ENCODE results near the gene FLYWCH2. TPM values are rescaled to one million over a fixed set of nuclear protein-coding genes. Genes with fewer than 3 reads are reported as not detected.

The FLYWCH2 gene
- total RNA-seq, 1 donor from 2014 or later: 31.3 TPM

DNA sequence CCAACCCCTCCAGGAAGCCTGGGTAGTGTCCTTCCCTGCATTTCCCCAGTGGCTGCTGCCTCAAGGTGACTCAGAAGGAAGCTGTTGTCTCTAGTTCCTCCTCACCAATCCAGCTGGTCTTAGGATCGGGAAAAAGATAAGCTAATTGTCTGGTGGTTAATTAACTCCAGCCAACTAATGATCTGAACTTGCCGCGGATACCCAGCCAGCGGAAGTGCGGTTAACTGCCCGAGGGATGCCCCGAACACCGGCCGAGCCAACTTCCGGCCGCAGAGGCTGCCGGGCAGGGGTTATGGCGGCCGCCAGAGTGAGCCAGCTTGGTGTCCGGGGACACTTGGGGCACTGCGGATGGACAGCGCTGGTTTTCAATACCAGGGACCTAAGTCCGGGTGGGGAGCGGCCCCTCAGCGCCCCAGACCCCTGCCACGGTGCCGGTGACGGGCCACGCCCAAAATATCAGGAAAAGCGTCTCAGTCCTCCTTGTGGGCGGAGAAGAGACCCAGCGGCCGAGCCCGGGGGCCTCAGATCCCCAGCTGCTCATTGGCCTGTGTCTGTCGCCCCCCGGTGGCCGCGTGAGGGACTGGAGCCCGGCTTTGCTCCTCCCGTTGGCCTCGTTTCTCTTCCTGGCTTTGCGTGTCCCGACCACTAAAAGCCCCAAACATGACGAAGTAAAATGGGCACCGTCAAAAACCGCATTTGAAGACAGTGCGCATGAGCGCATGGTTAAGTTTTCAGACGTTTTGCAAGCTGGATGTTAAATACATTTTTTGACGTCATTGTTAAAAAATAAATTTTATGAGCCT lies 14.8 kb upstream of the FLYWCH2 start:
- DNase-seq (ENCODE audit: missing footprints): peak; percentile 96
- ATAC-seq: peak; percentile 98
- intact Hi-C loops (cut with DNase I): loop anchor here (1.0 to 10.0 kb wide), 4 partner anchors 29 to 173 kb away; partner anchors contain the start of genes ELOB and SRRM2

DNA sequence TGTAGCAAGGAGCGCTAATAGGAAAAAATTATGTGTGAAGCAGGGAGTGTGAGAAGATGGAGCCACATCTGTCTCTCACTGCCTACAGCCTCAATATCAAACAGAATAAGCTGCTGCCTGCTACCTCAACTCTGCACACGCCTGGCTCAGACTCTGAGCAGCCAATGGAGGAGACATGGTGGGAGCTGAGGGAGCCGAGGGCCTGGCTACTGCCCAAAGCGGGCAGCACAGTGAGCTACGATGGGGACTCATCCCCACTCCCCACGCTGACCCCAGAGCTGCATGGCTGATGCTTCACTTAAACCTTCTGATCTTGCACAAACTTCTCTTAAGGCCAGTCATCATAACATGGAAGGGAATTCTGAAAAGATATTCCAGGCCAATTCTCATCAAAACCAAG lies 11.1 kb upstream of the FLYWCH2 start:
- no peak for ATAC-seq
- no peak for DNase-seq (ENCODE audit: missing footprints)
- intact Hi-C loops (cut with DNase I): no loop called here

DNA sequence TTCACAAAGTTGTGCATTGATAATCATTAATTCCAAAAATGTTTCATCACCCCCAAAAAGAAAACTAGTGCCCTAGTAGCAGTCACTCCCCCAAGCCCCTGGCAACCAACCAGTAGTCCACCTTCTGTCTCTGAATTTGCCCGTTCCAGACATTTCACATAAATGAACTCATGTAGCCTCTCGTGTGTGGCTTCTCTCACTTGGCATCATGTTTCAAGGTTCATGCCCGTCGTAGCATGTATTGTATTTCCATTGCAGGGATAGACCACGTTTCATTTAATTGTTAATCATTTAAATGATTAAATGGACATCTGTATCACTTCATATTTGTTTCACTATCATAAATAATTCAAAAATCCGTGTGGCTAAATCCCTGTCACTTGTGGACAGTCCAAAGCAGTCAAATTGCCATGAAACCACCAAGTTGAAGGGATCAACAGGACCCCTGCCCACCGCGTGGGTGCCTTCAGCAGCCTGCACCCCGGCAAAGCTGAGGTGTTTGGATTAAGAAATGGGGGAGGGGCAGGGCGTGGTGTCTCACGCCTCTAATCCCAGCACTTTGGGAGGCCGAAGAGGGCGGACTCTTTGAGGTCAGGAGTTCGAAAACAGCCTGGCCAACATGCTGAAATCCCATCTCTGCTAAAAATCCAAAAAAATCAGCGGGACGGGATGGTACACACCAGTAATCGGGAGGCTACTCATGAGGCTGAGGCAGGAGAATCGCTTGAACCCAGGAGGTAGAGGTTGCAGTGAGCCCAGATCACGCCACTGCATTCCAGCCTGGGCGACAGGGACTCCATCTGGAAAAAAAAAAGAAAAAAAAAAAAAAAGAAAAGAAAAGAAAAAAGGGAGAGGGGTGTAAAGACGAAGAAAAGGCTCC lies 8.7 kb upstream of the FLYWCH2 start:
- no peak for DNase-seq (ENCODE audit: missing footprints)
- no peak for ATAC-seq
- intact Hi-C loops (cut with DNase I): loop anchor here (2.0 kb wide), 1 partner anchor 45 kb away; no protein-coding TSS in a partner anchor

DNA sequence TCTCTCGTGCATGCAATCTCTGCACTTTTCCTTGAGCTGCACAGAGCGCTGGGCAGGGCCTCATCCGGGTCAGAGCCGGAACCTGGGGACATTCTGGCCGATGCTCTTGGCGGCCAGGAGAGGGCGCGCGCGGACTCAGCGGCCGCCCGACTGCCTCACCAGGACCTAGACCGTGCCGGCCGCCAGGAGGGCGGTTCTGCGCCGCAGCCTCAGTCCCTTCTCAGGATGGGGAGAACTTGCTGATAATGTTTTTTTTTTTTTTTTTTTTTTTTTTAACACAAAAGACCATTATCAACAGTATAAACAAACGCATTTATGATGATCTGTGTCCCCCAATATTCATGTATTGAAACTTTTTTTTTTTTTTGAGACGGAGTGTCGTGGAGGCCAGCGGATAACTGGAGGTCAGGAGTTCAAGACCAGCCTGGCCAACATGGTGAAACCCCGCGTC lies 8.1 kb upstream of the FLYWCH2 start:
- intact Hi-C loops (cut with DNase I): loop anchor here (2.0 kb wide), 1 partner anchor 44 kb away; no protein-coding TSS in a partner anchor
- peak; percentile 99 for ATAC-seq
- peak; percentile 93 for DNase-seq (ENCODE audit: missing footprints)

DNA sequence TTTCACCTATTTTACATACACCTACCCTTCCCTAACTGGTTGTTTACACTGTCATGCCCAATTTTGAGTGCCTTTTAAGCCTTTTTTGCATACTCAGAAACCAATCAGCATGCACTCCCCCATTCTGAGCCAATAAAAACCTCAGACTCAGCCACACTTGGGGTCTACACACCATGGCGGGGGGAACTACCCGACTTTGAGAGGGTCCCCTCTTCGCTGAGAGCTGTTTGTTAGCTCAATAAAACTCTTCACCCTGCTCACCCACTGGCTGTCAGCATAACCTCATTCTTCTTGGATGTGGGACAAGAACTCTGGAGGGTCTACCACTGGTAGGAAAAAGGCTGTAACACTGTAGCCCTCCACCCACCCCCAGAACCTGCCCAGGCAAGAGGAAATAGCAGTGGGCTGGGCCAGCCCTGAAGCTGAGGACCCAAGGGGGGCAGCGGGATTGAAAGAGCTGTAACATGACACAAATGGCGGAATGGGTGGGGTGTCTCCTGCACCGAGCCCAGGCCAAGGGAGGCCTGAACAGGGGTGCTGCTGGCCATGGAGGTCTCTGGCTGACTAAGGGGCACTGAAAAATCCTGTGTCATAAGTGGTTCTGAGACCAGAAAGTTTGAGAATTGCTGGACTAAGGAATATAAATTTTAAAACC lies 3.0 kb upstream of the FLYWCH2 start:
- ATAC-seq (no peak), DNase-seq (ENCODE audit: missing footprints) (no peak)
- intact Hi-C loops (cut with DNase I): no loop called here

DNA sequence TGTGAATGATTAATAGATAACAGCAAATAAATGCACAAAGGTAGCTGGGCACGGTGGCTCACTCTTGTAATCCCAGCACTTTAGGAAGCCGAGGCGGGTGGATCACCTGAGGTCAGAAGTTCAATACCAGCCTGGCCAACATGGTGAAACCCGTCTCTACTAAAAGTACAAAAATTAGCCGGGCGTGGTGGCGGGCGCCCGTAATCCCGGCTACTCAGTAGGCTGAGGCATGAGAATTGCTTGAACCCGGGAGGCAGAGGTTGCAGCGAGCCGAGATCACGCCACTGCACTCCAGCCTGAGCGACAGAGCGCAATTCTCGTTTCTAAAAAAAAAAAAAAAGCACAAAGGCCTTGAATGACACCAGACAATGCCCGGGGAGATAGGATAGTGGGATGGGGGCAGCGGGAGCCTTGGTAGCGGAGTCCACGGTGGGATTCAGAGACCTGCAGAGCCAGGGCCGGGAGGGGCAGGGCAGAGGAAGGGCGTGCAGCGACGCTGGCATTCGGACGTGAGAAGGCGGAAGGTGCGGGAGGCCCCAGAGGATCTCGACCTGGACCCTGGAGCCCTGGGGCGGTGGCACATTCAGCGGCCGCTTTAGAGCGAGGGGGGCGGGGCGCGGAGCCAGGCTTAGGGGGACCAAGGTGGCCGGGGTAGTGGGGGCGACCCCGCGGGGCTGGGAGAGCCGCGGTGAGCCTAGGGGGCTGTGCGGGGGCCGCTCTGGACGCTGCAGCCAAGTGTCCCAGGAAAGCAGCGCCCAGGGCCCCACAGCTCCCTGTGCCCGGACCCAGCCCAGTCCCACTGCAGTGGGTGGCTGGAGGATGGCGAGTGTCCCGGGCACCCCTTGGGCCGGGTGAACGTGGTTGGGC lies 999 bp upstream of the FLYWCH2 start:
- intact Hi-C loops (cut with DNase I): loop anchor here (2.0 kb wide), 1 partner anchor 31 kb away; no protein-coding TSS in a partner anchor
- DNase-seq (ENCODE audit: missing footprints): peak; percentile 72

DNA sequence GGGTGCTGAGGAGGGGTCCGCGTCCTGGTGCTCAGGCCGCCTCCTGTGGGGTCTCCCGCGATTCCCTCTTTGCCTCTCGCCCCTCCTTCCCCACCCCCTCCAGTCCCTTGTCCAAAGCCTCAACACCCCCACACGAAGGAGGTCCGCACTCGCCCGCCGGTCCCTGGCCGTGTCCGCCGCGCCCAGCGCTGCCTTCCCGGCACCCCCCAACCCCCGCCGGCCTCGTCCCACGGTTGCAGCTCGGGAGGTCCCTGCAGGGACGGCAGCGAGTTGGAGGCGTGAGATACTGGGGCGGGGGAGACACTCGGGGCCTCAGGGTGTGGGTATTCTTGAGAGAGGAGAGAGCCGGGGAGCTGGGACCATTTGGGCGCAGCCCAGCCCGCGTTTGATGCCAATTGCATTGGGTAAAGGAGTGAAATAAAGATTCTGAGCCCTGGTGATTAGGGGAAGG lies 468 bp downstream of the FLYWCH2 start:
- ATAC-seq (peak; percentile 8), DNase-seq (ENCODE audit: missing footprints) (no peak)
- intact Hi-C loops (cut with DNase I): loop anchor here (1.0 to 2.0 kb wide), 2 partner anchors 21 to 29 kb away; no protein-coding TSS in a partner anchor

More for the DNA sequence above, 999 bp upstream of the FLYWCH2 start:
- peak; percentile 12 for ATAC-seq

DNA sequence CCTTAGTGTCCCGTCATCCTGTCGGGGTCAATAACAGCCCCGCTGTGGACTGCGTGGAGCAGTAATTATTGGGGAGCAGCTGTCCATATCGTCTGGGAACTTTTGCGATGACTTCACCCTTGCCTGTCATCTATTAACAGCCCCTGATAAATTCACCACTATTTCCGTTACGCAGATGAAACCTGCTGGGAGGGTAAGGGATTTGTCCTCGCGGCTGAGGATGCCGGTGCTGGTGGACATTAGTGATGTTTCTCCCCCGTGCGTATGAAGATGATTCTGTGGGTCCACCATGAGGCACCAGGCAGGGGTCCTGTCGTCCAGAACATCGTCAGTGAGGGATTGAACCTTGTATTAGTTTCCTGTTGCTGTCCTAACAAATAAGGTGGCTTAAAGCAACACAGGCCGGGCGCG lies 1.0 kb downstream of the FLYWCH2 start:
- DNase-seq (ENCODE audit: missing footprints): no peak
- intact Hi-C loops (cut with DNase I): no loop called here
- no peak for ATAC-seq

DNA sequence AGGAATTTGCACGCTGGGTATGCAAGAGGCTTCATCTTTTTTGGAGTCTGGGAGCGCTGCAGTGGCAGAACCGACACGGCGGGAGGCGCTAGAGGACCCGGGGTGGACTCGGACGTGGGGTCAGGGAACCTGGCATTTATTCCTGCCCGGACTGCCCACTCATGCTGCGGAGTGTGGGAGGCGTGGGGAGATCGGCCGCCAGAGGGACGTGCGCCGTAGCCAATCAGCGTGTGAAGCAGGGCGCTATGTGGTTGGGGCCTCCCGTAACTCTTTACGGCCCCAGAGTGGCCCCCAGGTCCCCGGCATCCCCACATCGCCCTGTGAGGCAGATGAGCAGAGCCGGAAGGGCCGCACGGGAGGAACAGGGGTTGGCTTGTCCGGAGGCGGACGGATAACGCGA lies 11.2 kb downstream of the FLYWCH2 start:
- DNase-seq (ENCODE audit: missing footprints): no peak
- no peak for ATAC-seq
- intact Hi-C loops (cut with DNase I): no loop called here

DNA sequence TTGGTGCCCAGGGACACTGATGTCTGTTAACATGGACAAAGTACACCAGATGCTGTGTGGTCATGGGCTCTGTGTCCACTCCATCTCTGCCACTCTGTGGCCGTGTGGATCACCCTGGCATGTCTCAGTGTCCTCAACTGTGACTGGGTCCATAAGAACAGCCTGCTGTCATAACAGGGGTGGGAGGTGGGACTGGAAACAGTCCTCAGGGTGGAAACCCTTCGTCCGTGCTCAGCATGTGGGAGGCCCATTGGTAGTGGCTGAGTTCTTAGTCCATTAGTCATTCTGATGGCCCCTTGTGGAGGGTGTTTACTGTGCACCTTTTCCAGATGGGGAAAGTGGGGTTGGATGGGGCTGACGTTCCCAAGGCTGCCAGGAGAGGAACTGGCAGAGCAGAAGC lies 12.8 kb downstream of the FLYWCH2 start:
- ATAC-seq (no peak), DNase-seq (ENCODE audit: missing footprints) (no peak)
- intact Hi-C loops (cut with DNase I): no loop called here

DNA sequence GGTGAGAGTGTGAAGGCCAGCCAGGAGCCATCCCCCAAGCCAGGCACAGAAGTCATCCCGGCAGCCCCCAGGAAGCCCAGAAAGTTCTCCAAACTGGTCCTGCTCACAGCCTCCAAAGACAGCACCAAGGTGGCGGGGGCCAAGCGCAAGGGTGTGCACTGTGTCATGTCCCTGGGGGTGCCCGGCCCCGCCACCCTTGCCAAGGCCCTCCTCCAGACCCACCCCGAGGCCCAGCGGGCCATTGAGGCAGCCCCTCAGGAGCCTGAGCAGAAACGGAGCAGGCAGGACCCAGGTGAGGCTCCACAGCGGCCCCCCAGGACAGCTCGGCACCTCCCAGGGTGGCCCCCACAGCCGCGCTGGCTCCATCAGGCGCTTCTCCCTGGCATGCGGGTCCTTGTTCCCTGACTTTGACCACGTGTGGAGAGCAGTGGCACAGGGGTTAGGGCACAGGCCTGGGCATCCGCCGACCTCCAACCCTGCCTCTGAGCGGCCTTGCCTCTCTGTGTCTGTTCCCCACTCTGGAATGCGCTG lies 13.5 kb downstream of the FLYWCH2 start:
- ATAC-seq (no peak), DNase-seq (ENCODE audit: missing footprints) (no peak)
- intact Hi-C loops (cut with DNase I): no loop called here

DNA sequence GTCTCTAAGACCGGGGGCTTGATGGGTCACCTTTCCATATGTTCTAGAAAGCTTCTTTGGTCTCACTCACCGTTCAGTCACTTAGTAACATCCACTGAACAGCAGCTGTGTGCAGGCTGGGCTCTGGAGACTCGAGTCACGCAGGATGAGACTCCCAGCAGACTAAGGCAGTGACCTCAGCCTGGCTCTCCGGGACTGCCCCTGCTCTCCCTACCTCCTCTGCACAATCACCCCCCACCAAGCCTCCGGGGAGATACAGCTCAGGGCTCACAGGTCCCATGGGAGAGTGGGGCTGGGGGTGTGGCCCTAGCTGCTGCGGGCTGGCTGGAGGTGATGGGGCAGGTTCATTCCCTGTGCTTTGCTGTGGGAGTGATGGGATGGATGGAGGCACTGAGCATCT lies 14.1 kb downstream of the FLYWCH2 start:
- no peak for ATAC-seq
- no peak for DNase-seq (ENCODE audit: missing footprints)
- intact Hi-C loops (cut with DNase I): no loop called here

DNA sequence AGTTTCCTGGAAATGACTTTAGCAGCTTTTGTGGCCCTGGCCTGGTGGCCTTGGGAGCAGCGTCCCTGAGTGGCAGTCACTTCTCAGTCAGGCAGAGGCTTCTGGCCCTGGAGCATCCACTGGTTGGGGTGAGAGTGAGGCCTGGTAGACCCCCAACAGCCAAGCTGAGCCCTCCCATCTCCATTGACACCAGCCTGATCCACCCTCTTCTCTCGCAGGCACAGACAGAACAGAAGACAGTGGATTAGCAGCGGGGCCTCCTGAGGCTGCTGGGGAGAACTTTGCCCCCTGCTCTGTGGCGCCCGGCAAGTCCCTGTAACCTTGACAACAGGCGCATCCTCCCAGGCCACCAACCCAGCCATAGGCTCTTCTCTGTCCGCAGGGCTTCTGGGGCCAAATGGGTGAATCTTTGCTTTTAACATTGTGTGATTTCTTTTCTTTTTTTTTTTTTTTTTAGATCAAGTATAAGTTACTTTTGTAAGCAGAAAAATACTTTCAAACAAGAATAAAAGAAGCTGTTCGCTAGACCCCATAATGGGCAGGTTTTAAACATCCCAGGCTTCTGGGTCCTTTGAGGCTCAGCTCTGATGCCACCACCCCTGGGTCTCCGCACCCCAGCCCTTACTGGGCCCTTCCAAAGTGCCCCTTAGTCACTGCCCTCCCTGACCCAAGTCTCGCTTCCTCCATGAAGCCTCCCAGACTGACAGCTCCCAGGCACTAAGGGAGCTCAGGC lies 16.0 kb downstream of the FLYWCH2 start:
- DNase-seq (ENCODE audit: missing footprints) (no peak), ATAC-seq (no peak)
- intact Hi-C loops (cut with DNase I): no loop called here

DNA sequence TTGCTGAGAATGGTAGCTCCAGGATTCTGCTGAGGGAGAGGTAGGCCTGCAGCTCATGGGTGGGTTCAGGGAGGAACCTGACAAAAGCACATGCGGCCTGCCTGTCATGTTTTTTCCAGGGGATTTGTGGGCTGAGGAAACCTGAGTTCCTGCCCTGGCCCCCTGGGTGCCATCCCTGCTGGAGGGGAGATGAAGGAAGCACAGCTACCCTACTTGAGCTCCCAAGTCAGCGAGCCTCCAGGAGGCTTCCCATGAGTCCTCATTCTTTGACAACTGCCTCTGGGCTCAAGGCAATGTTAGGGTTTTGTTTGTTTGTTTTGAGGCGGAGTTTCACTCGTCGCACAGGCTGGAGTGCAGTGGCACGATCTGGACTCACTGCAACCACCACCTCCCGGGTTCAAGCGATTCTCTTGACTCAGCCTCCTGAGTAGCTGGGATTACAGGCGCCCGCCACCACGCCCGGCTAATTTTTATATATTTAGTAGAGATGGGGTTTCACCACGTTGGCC lies 16.6 kb downstream of the FLYWCH2 start:
- ATAC-seq (no peak), DNase-seq (ENCODE audit: missing footprints) (no peak)
- intact Hi-C loops (cut with DNase I): no loop called here

DNA sequence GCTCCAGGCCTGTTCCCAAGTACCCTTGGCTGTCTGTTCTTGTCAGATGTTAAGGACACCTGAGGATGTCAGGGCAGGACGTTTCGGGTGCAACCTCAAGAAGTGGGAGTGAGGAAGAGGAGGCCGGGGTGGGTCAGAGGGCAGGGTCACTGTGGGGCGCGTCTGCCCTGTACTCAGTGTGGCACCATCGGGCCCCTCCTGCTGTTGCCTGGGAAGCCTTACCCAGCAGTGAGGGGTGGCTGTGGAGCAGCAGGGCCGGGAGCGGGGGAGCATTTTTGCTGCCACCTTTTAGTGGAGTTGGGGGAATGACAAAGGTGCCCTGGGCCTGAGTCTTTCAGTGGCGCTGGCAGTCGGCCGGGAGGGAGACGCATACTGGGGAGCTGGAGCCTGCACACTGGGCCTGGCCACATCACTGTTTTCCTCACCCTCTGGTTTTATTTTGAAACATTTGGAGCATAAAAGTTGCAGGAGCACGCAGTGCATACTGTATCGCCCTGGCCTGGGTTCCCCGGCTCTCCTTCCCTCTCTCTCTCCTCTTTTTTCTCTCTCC lies 17.6 kb downstream of the FLYWCH2 start:
- intact Hi-C loops (cut with DNase I): no loop called here
- DNase-seq (ENCODE audit: missing footprints): no peak
- ATAC-seq: no peak

DNA sequence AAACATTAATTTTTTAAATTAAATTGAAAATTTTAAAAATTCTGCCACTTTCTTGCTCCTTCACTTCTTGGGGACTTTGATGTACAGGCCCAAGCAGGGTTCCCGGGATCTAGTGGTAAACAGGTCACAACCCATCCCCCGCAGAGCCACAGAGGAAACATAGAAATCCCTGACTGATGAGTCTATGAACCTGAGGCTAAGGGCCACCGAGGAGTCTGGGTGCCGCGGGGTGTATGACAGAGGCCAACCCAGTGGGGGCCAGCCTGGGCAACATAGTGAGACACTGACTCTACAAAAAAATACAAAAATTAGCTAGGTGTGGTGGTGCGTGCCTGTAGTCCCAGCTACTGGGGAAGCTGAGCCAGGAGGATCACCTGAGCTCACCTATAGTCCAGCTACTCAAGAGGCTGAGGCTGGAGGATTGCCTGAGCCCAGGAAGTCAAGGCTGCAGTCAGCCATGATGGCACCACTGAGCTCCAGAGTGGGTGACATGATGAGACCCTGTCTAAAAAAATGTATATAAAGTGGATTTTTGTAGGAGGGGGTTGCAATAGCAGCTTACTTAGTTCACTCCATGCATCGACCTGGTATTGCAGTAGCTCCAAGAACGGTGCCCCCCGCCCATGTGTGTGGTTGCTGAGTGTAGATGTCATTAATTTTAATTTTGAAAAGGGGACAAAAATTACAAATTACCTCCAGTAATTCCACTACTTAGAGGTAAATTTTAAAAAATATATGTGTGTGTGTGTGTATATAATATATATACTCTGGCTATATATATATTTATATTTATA lies 19.5 kb downstream of the FLYWCH2 start:
- no peak for ATAC-seq
- intact Hi-C loops (cut with DNase I): no loop called here
- no peak for DNase-seq (ENCODE audit: missing footprints)
